ENCODE data around the gene LACTBL1. TPM values are rescaled to one million over a fixed set of nuclear protein-coding genes. Genes with fewer than 3 reads are reported as not detected.
"Not testable (repeated sequence)": the region's sequence is repeated elsewhere in the genome, so short reads cannot be mapped to it uniquely, and the experiment has no call there.

Gene LACTBL1
- total and polyA plus RNA-seq, 5 donors from 2014 or later: not detected

GRCh38 chr1:22953057-22953739, 19.5 kb downstream of the LACTBL1 start:
- Histone ChIP-seq H3K36me3 (ENCODE audit: control insufficient read depth, insufficient read depth, low read length) (no peaks in the 10 kb centered on the region), H3K27ac (ENCODE audit: insufficient read depth, low read length, poor library complexity, severe bottlenecking) (no peak overlapping the region), H3K27me3 (ENCODE audit: control insufficient read depth, insufficient read depth, low read length) (no peaks in the 10 kb centered on the region), H3K4me1 (ENCODE audit: control insufficient read depth, insufficient read depth, low read length, poor library complexity, severe bottlenecking) (no peaks in the 10 kb centered on the region), H3K9me3 (ENCODE audit: control insufficient read depth in 2 of 2, low read length in 2 of 2) (no peaks in the 10 kb centered on the region), H3K4me3 (ENCODE audit: low read depth, low read length) (no peak overlapping the region)
- Mint-ChIP-seq H3K27ac (no peak overlapping the region), H3K4me3 (no peak overlapping the region), H3K9me3 (no peaks in the 10 kb centered on the region), H3K4me1 (no peaks in the 10 kb centered on the region), H3K27me3 (peaks cover 52% of the 10 kb centered on the region), H3K36me3 (no peaks in the 10 kb centered on the region)
- no peak for DNase-seq
- ATAC-seq (ENCODE audit: low read depth in 2 of 2): no peak

GRCh38 chr1:22952694-22953056, 20.0 kb downstream of the LACTBL1 start:
- H3K27ac ChIP-seq (ENCODE audit: insufficient read depth, low read length, poor library complexity, severe bottlenecking): no peak overlapping the region
- Mint-ChIP-seq H3K36me3 (no peaks in the 10 kb centered on the region), H3K9me3 (no peaks in the 10 kb centered on the region), H3K27ac (no peak overlapping the region), H3K27me3 (peaks cover 53% of the 10 kb centered on the region), H3K4me3 (no peak overlapping the region), H3K4me1 (no peaks in the 10 kb centered on the region)
- H3K4me1 ChIP-seq (ENCODE audit: control insufficient read depth, insufficient read depth, low read length, poor library complexity, severe bottlenecking): no peaks in the 10 kb centered on the region
- no peaks in the 10 kb centered on the region for H3K9me3 ChIP-seq (ENCODE audit: control insufficient read depth in 2 of 2, low read length in 2 of 2)
- no peaks in the 10 kb centered on the region for H3K27me3 ChIP-seq (ENCODE audit: control insufficient read depth, insufficient read depth, low read length)
- no peak overlapping the region for H3K4me3 ChIP-seq (ENCODE audit: low read depth, low read length)
- H3K36me3 ChIP-seq (ENCODE audit: control insufficient read depth, insufficient read depth, low read length): no peaks in the 10 kb centered on the region
- DNase-seq (no peak), ATAC-seq (ENCODE audit: low read depth in 2 of 2) (no peak)

GRCh38 chr1:22951796-22952195, 20.9 kb downstream of the LACTBL1 start:
- ATAC-seq (ENCODE audit: low read depth in 2 of 2) (no peak), DNase-seq (no peak)
- Histone ChIP-seq H3K36me3 (ENCODE audit: control insufficient read depth, insufficient read depth, low read length) (no peaks in the 10 kb centered on the region), H3K4me3 (ENCODE audit: low read depth, low read length) (no peak overlapping the region), H3K9me3 (ENCODE audit: control insufficient read depth in 2 of 2, low read length in 2 of 2) (no peaks in the 10 kb centered on the region), H3K4me1 (ENCODE audit: control insufficient read depth, insufficient read depth, low read length, poor library complexity, severe bottlenecking) (no peaks in the 10 kb centered on the region), H3K27me3 (ENCODE audit: control insufficient read depth, insufficient read depth, low read length) (no peaks in the 10 kb centered on the region), H3K27ac (ENCODE audit: insufficient read depth, low read length, poor library complexity, severe bottlenecking) (no peak overlapping the region)
- H3K9me3 Mint-ChIP-seq: no peaks in the 10 kb centered on the region
- no peaks in the 10 kb centered on the region for H3K4me1 Mint-ChIP-seq
- no peak overlapping the region for H3K27ac Mint-ChIP-seq
- H3K27me3 Mint-ChIP-seq: peaks cover 49% of the 10 kb centered on the region
- H3K36me3 Mint-ChIP-seq: no peaks in the 10 kb centered on the region
- no peak overlapping the region for H3K4me3 Mint-ChIP-seq

GRCh38 chr1:22949822-22950331, 22.8 kb downstream of the LACTBL1 start:
- no peak for ATAC-seq (ENCODE audit: low read depth in 2 of 2)
- no peaks in the 10 kb centered on the region for H3K4me1 Mint-ChIP-seq
- no peak overlapping the region for H3K27ac Mint-ChIP-seq
- no peaks in the 10 kb centered on the region for H3K36me3 Mint-ChIP-seq
- Histone ChIP-seq H3K4me1 (ENCODE audit: control insufficient read depth, insufficient read depth, low read length, poor library complexity, severe bottlenecking) (no peaks in the 10 kb centered on the region), H3K27ac (ENCODE audit: insufficient read depth, low read length, poor library complexity, severe bottlenecking) (no peak overlapping the region), H3K4me3 (ENCODE audit: low read depth, low read length) (no peak overlapping the region), H3K27me3 (ENCODE audit: control insufficient read depth, insufficient read depth, low read length) (no peaks in the 10 kb centered on the region), H3K36me3 (ENCODE audit: control insufficient read depth, insufficient read depth, low read length) (no peaks in the 10 kb centered on the region), H3K9me3 (ENCODE audit: control insufficient read depth in 2 of 2, low read length in 2 of 2) (no peaks in the 10 kb centered on the region)
- H3K9me3 Mint-ChIP-seq: no peaks in the 10 kb centered on the region
- no peak for DNase-seq
- H3K4me3 Mint-ChIP-seq: no peak overlapping the region
- peaks cover 48% of the 10 kb centered on the region for H3K27me3 Mint-ChIP-seq

- H3K4me1 Mint-ChIP-seq; H3K27ac ChIP-seq (ENCODE audit: insufficient read depth, low read length, poor library complexity, severe bottlenecking); H3K27me3 ChIP-seq (ENCODE audit: control insufficient read depth, insufficient read depth, low read length); H3K36me3 Mint-ChIP-seq; H3K36me3 ChIP-seq (ENCODE audit: control insufficient read depth, insufficient read depth, low read length); H3K27ac Mint-ChIP-seq; DNase-seq; H3K4me1 ChIP-seq (ENCODE audit: control insufficient read depth, insufficient read depth, low read length, poor library complexity, severe bottlenecking); ATAC-seq (ENCODE audit: low read depth in 2 of 2); H3K4me3 ChIP-seq (ENCODE audit: low read depth, low read length); H3K4me3 Mint-ChIP-seq: not testable (repeated sequence)
- H3K9me3 ChIP-seq (ENCODE audit: control insufficient read depth in 2 of 2, low read length in 2 of 2): peaks cover 7 to 14% of the 10 kb centered on the region in 2 experiments
- H3K27me3 Mint-ChIP-seq: peaks cover 39% of the 10 kb centered on the region
- peaks cover 0 to 15% (median 5%) of the 10 kb centered on the region in 7 donors for H3K9me3 Mint-ChIP-seq
These were observed 27.5 kb downstream of the LACTBL1 start for GRCh38 chr1:22945171-22945570.

GRCh38 chr1:22944346-22945055, 28.2 kb downstream of the LACTBL1 start:
- H3K36me3 Mint-ChIP-seq: no peaks in the 10 kb centered on the region
- H3K27ac Mint-ChIP-seq: no peak overlapping the region
- H3K4me1 Mint-ChIP-seq: no peaks in the 10 kb centered on the region
- Histone ChIP-seq H3K36me3 (ENCODE audit: control insufficient read depth, insufficient read depth, low read length) (no peaks in the 10 kb centered on the region), H3K4me1 (ENCODE audit: control insufficient read depth, insufficient read depth, low read length, poor library complexity, severe bottlenecking) (no peaks in the 10 kb centered on the region), H3K4me3 (ENCODE audit: low read depth, low read length) (no peak overlapping the region), H3K27ac (ENCODE audit: insufficient read depth, low read length, poor library complexity, severe bottlenecking) (no peak overlapping the region), H3K27me3 (ENCODE audit: control insufficient read depth, insufficient read depth, low read length) (peaks cover 2% of the 10 kb centered on the region), H3K9me3 (ENCODE audit: control insufficient read depth in 2 of 2, low read length in 2 of 2) (peaks cover 12 to 20% of the 10 kb centered on the region in 2 experiments)
- ATAC-seq (ENCODE audit: low read depth in 2 of 2): no peak
- H3K27me3 Mint-ChIP-seq: peaks cover 39% of the 10 kb centered on the region
- H3K4me3 Mint-ChIP-seq: no peak overlapping the region
- DNase-seq: no peak
- peaks cover 0 to 19% (median 6%) of the 10 kb centered on the region in 7 donors for H3K9me3 Mint-ChIP-seq

GRCh38 chr1:22941257-22941656, 31.4 kb downstream of the LACTBL1 start:
- no peaks in the 10 kb centered on the region for H3K36me3 Mint-ChIP-seq
- H3K4me1 Mint-ChIP-seq: no peaks in the 10 kb centered on the region
- no peak overlapping the region for H3K27ac Mint-ChIP-seq
- H3K9me3 Mint-ChIP-seq: peaks cover 0 to 20% (median 7%) of the 10 kb centered on the region in 7 donors
- no peaks in the 10 kb centered on the region for H3K36me3 ChIP-seq (ENCODE audit: control insufficient read depth, insufficient read depth, low read length)
- H3K27me3 Mint-ChIP-seq: peaks cover 39% of the 10 kb centered on the region
- no peaks in the 10 kb centered on the region for H3K4me1 ChIP-seq (ENCODE audit: control insufficient read depth, insufficient read depth, low read length, poor library complexity, severe bottlenecking)
- no peak overlapping the region for H3K4me3 ChIP-seq (ENCODE audit: low read depth, low read length)
- H3K4me3 Mint-ChIP-seq: no peak overlapping the region
- ATAC-seq (ENCODE audit: low read depth in 2 of 2): no peak
- H3K9me3 ChIP-seq (ENCODE audit: control insufficient read depth in 2 of 2, low read length in 2 of 2): peaks cover 13 to 21% of the 10 kb centered on the region in 2 experiments
- H3K27ac ChIP-seq (ENCODE audit: insufficient read depth, low read length, poor library complexity, severe bottlenecking): no peak overlapping the region
- peaks cover 2% of the 10 kb centered on the region for H3K27me3 ChIP-seq (ENCODE audit: control insufficient read depth, insufficient read depth, low read length)
- DNase-seq: no peak
